Nephron (organoid): ENCODE measurements around the gene SIRT4.

Experiments used
- H3K27ac Mint-ChIP-seq, 3 experiments: 2 replicates each; pipeline ENCODE4 v1.8.0; 2020; ENCODE audit warnings: mixed read lengths in 3 of 3, mild to moderate bottlenecking in 2 of 3, moderate library complexity in 1 of 3
- H3K27me3 Mint-ChIP-seq: 2 replicates; pipeline ENCODE4 v1.8.0; 2021; ENCODE audit warnings: low read depth, mild to moderate bottlenecking, moderate library complexity, mixed read lengths
- H3K36me3 Mint-ChIP-seq: 2 replicates; pipeline ENCODE4 v1.8.0; 2020; ENCODE audit warnings: low read depth, mixed read lengths
- H3K4me1 Mint-ChIP-seq: 2 replicates; pipeline ENCODE4 v1.8.0; 2020; ENCODE audit warnings: mixed read lengths
- H3K4me3 Mint-ChIP-seq, 3 experiments: 2 replicates each; pipeline ENCODE4 v1.8.0; 2020; ENCODE audit warnings: mild to moderate bottlenecking in 3 of 3, mixed read lengths in 3 of 3, moderate library complexity in 2 of 3
- H3K9me3 Mint-ChIP-seq: 2 replicates; pipeline ENCODE4 v1.8.0; 2020; ENCODE audit warnings: mixed read lengths
- CTCF ChIP-seq, 3 experiments: fragments of 200-600 bp; sonication (generic); IDR thresholded peaks; one replicate each; pipeline ENCODE4 v1.5.0; 2021; ENCODE audit warnings: antibody characterized with exemption in 3 of 3; ENCODE audit not compliant: unreplicated experiment in 3 of 3

Gene SIRT4

GRCh38 chr12:120259418-120260202, 42.5 kb upstream of the SIRT4 start:
- H3K27ac Mint-ChIP-seq = peak overlapping the region in 2 of 3 experiments; percentile 45 to 57
- TF ChIP-seq CTCF (IDR thresholded peaks at IDR 0.05; ENCODE audit: unreplicated experiment in 3 of 3) = no peak
- H3K36me3 Mint-ChIP-seq = peaks cover 10% of the 10 kb centered on the region
- no peaks in the 10 kb centered on the region for H3K27me3 Mint-ChIP-seq
- H3K9me3 Mint-ChIP-seq = no peaks in the 10 kb centered on the region
- H3K4me3 Mint-ChIP-seq = peak overlapping the region in 1 of 3 experiments; percentile 24
- peaks cover 79% of the 10 kb centered on the region for H3K4me1 Mint-ChIP-seq

GRCh38 chr12:120260607-120261006, 41.5 kb upstream of the SIRT4 start:
- Mint-ChIP-seq H3K9me3 (no peaks in the 10 kb centered on the region), H3K36me3 (peaks cover 4% of the 10 kb centered on the region), H3K4me3 (peak overlapping the region in 2 of 3 experiments; percentile 54 to 56), H3K27ac (peak overlapping the region; percentile 48 to 75 (median 64)), H3K4me1 (peaks cover 72% of the 10 kb centered on the region), H3K27me3 (no peaks in the 10 kb centered on the region)
- no peak for TF ChIP-seq CTCF (IDR thresholded peaks at IDR 0.05; ENCODE audit: unreplicated experiment in 3 of 3)

- Mint-ChIP-seq H3K4me3 (peak overlapping the region; percentile 89 to 94 (median 92)), H3K27me3 (no peaks in the 10 kb centered on the region), H3K4me1 (peaks cover 60% of the 10 kb centered on the region), H3K36me3 (peaks cover 4% of the 10 kb centered on the region), H3K9me3 (no peaks in the 10 kb centered on the region), H3K27ac (peak overlapping the region; percentile 63 to 83 (median 76))
- no peak for TF ChIP-seq CTCF (IDR thresholded peaks at IDR 0.05; ENCODE audit: unreplicated experiment in 3 of 3)
These were observed 39.9 kb upstream of the SIRT4 start for GRCh38 chr12:120261951-120262851.

GRCh38 chr12:120262852-120263747, 39.0 kb upstream of the SIRT4 start:
- Mint-ChIP-seq H3K36me3 (peaks cover 4% of the 10 kb centered on the region), H3K27me3 (no peaks in the 10 kb centered on the region), H3K4me3 (peak overlapping the region; percentile 89 to 94 (median 92)), H3K9me3 (no peaks in the 10 kb centered on the region), H3K4me1 (peaks cover 51% of the 10 kb centered on the region), H3K27ac (peak overlapping the region; percentile 63 to 83 (median 76))
- no peak for TF ChIP-seq CTCF (IDR thresholded peaks at IDR 0.05; ENCODE audit: unreplicated experiment in 3 of 3)

GRCh38 chr12:120263748-120264085, 38.4 kb upstream of the SIRT4 start:
- no peak for TF ChIP-seq CTCF (IDR thresholded peaks at IDR 0.05; ENCODE audit: unreplicated experiment in 3 of 3)
- H3K36me3 Mint-ChIP-seq = peaks cover 4% of the 10 kb centered on the region

More at GRCh38 chr12:120263748-120264085, 38.4 kb upstream of the SIRT4 start:
- H3K27me3 Mint-ChIP-seq = no peaks in the 10 kb centered on the region
- peak overlapping the region; percentile 63 to 83 (median 76) for H3K27ac Mint-ChIP-seq
- H3K4me3 Mint-ChIP-seq = peak overlapping the region; percentile 89 to 94 (median 92)
- no peaks in the 10 kb centered on the region for H3K9me3 Mint-ChIP-seq
- H3K4me1 Mint-ChIP-seq = peaks cover 46% of the 10 kb centered on the region
